Stomach smooth muscle (tissue), 2 donors: ENCODE measurements around the gene ZMYND12.
A peak's percentile ranks its signal among the peaks of the same experiment; 100 is the strongest.

ENCODE experiments used
- H3K27ac ChIP-seq: one replicate; pipeline ENCODE4 v1.7.0; 2013; ENCODE audit warnings: mild to moderate bottlenecking, low read length, inconsistent platforms
- H3K27me3 ChIP-seq, 2 donors: one replicate each; pipeline ENCODE4 v1.7.0; 2013; ENCODE audit warnings: low read length in 2 of 2; ENCODE audit not compliant: insufficient read depth in 2 of 2, control insufficient read depth in 1 of 2
- H3K36me3 ChIP-seq, 2 donors: one replicate each; pipeline ENCODE4 v1.7.0; 2013; ENCODE audit warnings: low read length in 2 of 2; ENCODE audit not compliant: control insufficient read depth in 2 of 2, insufficient read depth in 2 of 2
- H3K4me1 ChIP-seq: one replicate; pipeline ENCODE4 v1.7.0; 2013; ENCODE audit warnings: low read length; ENCODE audit not compliant: control insufficient read depth, insufficient read depth
- H3K4me3 ChIP-seq, 2 donors: one replicate each; pipeline ENCODE4 v1.7.0; 2013; ENCODE audit warnings: low read length in 2 of 2
- H3K9ac ChIP-seq, 2 donors: one replicate each; pipeline ENCODE4 v1.7.0; 2013; ENCODE audit warnings: low read length in 2 of 2, mild to moderate bottlenecking in 1 of 2
- H3K9me3 ChIP-seq, 2 donors: one replicate each; pipeline ENCODE4 v1.7.0; 2013; ENCODE audit warnings: low read length in 2 of 2; ENCODE audit not compliant: control insufficient read depth in 2 of 2
- donor health status: healthy.
- donor health status: Pancreatic carcinoma.

Gene ZMYND12

GRCh38 chr1:42392967-42393848 is 62.6 kb downstream of the ZMYND12 start:
- no peaks in the 10 kb centered on the region for H3K9me3 ChIP-seq
- H3K36me3 ChIP-seq = no peaks in the 10 kb centered on the region
- no peak overlapping the region for H3K27ac ChIP-seq
- no peak overlapping the region for H3K4me3 ChIP-seq
- no peaks in the 10 kb centered on the region for H3K4me1 ChIP-seq
- no peak overlapping the region for H3K9ac ChIP-seq
- no peaks in the 10 kb centered on the region for H3K27me3 ChIP-seq

GRCh38 chr1:42392255-42392654 is 63.6 kb downstream of the ZMYND12 start:
- Histone ChIP-seq H3K27ac (no peak overlapping the region), H3K36me3 (no peaks in the 10 kb centered on the region), H3K9me3 (no peaks in the 10 kb centered on the region), H3K4me3 (no peak overlapping the region), H3K27me3 (no peaks in the 10 kb centered on the region), H3K4me1 (no peaks in the 10 kb centered on the region), H3K9ac (no peak overlapping the region)

GRCh38 chr1:42386051-42386450 is 69.8 kb downstream of the ZMYND12 start:
- Histone ChIP-seq H3K27me3 (no peaks in the 10 kb centered on the region), H3K27ac (no peak overlapping the region), H3K4me1 (peaks cover 2% of the 10 kb centered on the region), H3K9ac (no peak overlapping the region), H3K4me3 (no peak overlapping the region), H3K9me3 (no peaks in the 10 kb centered on the region), H3K36me3 (no peaks in the 10 kb centered on the region)

GRCh38 chr1:42385283-42385682 is 70.5 kb downstream of the ZMYND12 start:
- Histone ChIP-seq H3K9ac (no peak overlapping the region), H3K9me3 (no peaks in the 10 kb centered on the region), H3K27ac (no peak overlapping the region), H3K27me3 (no peaks in the 10 kb centered on the region), H3K4me1 (peaks cover 6% of the 10 kb centered on the region), H3K4me3 (no peak overlapping the region), H3K36me3 (no peaks in the 10 kb centered on the region)

GRCh38 chr1:42381280-42381673 is 74.5 kb downstream of the ZMYND12 start:
- peak overlapping the region; percentile 51 to 52 for H3K9ac ChIP-seq
- no peaks in the 10 kb centered on the region for H3K36me3 ChIP-seq
- H3K9me3 ChIP-seq = no peaks in the 10 kb centered on the region
- H3K27me3 ChIP-seq = no peaks in the 10 kb centered on the region
- H3K4me1 ChIP-seq = peaks cover 13% of the 10 kb centered on the region
- H3K4me3 ChIP-seq = peak overlapping the region; percentile 70 to 78
- H3K27ac ChIP-seq = no peak overlapping the region

DNA sequence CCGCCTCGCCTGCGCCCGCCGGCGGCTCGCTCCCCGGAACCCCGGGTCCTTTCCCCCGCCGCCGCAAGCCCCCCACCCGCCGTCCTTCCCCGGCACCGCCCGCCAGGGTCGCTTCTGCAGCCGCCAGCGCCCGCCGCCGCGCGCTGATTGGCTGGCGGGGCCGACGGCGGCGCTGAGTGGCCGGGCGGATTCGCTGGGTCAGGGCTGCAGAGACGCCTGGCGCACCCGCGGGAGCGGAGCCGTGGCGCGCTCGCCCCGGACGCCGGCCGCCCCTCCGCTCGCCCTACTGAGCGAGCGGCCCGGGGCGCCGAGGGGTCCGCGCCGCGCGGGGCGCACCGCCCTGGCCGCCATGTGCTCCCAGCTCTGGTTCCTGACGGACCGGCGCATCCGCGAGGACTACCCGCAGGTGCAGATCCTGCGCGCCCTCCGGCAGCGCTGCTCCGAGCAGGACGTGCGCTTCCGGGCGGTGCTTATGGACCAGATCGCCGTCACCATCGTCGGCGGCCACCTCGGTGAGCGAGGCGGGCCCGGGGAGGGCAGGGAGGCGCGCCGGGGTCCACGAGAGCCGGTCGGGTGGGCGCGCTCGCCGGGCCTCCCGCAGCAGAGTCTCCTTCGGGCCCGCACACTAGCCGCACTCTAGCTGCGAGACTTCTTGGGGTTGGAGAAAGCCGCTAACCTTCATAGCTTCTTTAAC is 75.1 kb downstream of the ZMYND12 start, which contains the start of gene RIMKLA:
TSS of gene RIMKLA (plus strand) at position 207 of the 694 bp plus-strand sequence. CDS start at position 350, 143 bp downstream.
- Histone ChIP-seq H3K27ac (peak within 1 kb of the TSS; percentile 18), H3K4me1 (peaks cover 13% of the 10 kb centered on the region), H3K36me3 (no peaks in the 10 kb centered on the region), H3K27me3 (no peaks in the 10 kb centered on the region), H3K9me3 (no peaks in the 10 kb centered on the region), H3K4me3 (peak within 1 kb of the TSS; percentile 70 to 78), H3K9ac (peak within 1 kb of the TSS; percentile 53 to 58)
